Neural progenitor cell (in vitro differentiated cells): Measurements from ENCODE around the gene CCDC102B. TPM values are rescaled to one million over a fixed set of nuclear protein-coding genes. Genes with fewer than 3 reads are reported as not detected.

ENCODE experiments used
- DNase-seq: peaks from one replicate; pipeline ENCODE4 v3.0.0-alpha.2; 2016; ENCODE audit warnings: low spot score
- H2AFZ ChIP-seq: fragments of 200-600 bp; sonication (generic); replicated peaks from 2 replicates; pipeline ENCODE4 v1.6.1; 2016; ENCODE audit warnings: antibody characterized with exemption
- H3F3A ChIP-seq: fragments of 200-600 bp; sonication (generic); 2 replicates; pipeline ENCODE4 v1.6.1; 2016; ENCODE audit warnings: antibody characterized with exemption, low read depth
- H3K27ac ChIP-seq: fragments of 200-600 bp; sonication (generic); 2 replicates; pipeline ENCODE4 v1.5.1; 2016; ENCODE audit warnings: mild to moderate bottlenecking
- H3K27me3 ChIP-seq: fragments of 200-600 bp; sonication (generic); 2 replicates; pipeline ENCODE4 v1.6.1; 2016; ENCODE audit warnings: mild to moderate bottlenecking, moderate library complexity
- H3K36me3 ChIP-seq: fragments of 200-600 bp; sonication (generic); 2 replicates; pipeline ENCODE4 v1.5.1; 2016
- H3K4me1 ChIP-seq: fragments of 200-600 bp; sonication (generic); 2 replicates; pipeline ENCODE4 v1.6.1; 2016; ENCODE audit warnings: mixed run types
- H3K4me2 ChIP-seq: fragments of 200-600 bp; sonication (generic); 2 replicates; pipeline ENCODE4 v1.6.1; 2016
- H3K4me3 ChIP-seq: fragments of 200-600 bp; sonication (generic); 2 replicates; pipeline ENCODE4 v1.5.1; 2016
- H3K79me2 ChIP-seq: fragments of 200-600 bp; sonication (generic); 2 replicates; pipeline ENCODE4 v1.6.1; 2016; ENCODE audit warnings: low read depth
- H3K9ac ChIP-seq: fragments of 200-600 bp; sonication (generic); 2 replicates; pipeline ENCODE4 v1.6.1; 2016
- H3K9me3 ChIP-seq: fragments of 200-600 bp; sonication (generic); 2 replicates; pipeline ENCODE4 v1.5.1; 2016; ENCODE audit warnings: low read depth
- H4K20me1 ChIP-seq: fragments of 200-600 bp; sonication (generic); 2 replicates; pipeline ENCODE4 v1.6.1; 2016; ENCODE audit warnings: low read depth
- H3K27ac Mint-ChIP-seq: 3 replicates; pipeline ENCODE4 v1.8.0; 2021; ENCODE audit warnings: mixed read lengths
- H3K27me3 Mint-ChIP-seq: 2 replicates; pipeline ENCODE4 v1.8.0; 2022; ENCODE audit warnings: low read depth, mild to moderate bottlenecking, inconsistent platforms, moderate library complexity, mixed read lengths; ENCODE audit not compliant: insufficient read depth
- H3K36me3 Mint-ChIP-seq: 3 replicates; pipeline ENCODE4 v1.8.0; 2021; ENCODE audit warnings: mixed read lengths
- H3K4me1 Mint-ChIP-seq: 3 replicates; pipeline ENCODE4 v1.8.0; 2021; ENCODE audit warnings: mixed read lengths
- H3K4me3 Mint-ChIP-seq: 3 replicates; pipeline ENCODE4 v1.8.0; 2021; ENCODE audit warnings: mild to moderate bottlenecking, moderate library complexity, mixed read lengths
- H3K9me3 Mint-ChIP-seq: 3 replicates; pipeline ENCODE4 v1.8.0; 2020; ENCODE audit warnings: mixed read lengths
- EZH2 ChIP-seq: fragments of 200-600 bp; sonication (generic); IDR thresholded peaks from 2 replicates; pipeline ENCODE4 v1.6.1; 2017; ENCODE audit warnings: antibody characterized with exemption, mild to moderate bottlenecking, moderate library complexity
- EZH2phosphoT487 ChIP-seq: fragments of 200-600 bp; sonication (generic); IDR thresholded peaks from 2 replicates; pipeline ENCODE4 v1.6.1; 2017; ENCODE audit warnings: antibody characterized with exemption
- total RNA-seq: library from RNA; depleted of rRNA; stranded (reverse); fragments of >200 nt; gene quantifications from 2 replicates; pipeline ENCODE4 v1.2.3, GENCODE V29; 2015; ENCODE audit warnings: low replicate concordance
- TF ChIP-seq, protein P1 (sequence below): fragments of 200-600 bp; sonication (generic); IDR thresholded peaks from 2 replicates; pipeline ENCODE4 v1.5.1; 2017; ENCODE audit warnings: antibody characterized with exemption, mild to moderate bottlenecking

The CCDC102B gene
- total RNA-seq, 1 donor from 2014 or later, result 26.2 TPM

DNA sequence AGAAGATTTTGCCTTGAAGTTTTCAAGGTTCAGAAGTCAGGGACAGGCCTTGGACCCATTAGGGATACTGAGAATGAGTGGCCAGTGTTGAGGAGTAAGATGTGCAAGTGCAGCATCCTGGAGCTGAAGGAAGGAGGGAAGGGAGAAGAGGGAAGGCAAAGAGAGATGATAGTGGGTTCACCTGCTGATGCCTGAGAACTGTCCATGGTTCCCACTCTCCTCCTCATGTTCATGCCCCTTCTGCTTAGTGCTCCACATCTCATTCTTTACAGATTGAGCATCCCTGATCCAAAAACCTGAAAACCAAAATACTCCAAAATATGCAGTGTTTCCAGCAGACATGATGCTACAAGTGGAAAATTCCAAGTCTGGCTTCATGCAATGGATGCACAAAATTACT lies 137.8 kb downstream of the CCDC102B start:
- Histone ChIP-seq H2AFZ (no peak overlapping the region), H4K20me1 (no peaks in the 10 kb centered on the region), H3K9ac (no peak overlapping the region), H3K27ac (no peak overlapping the region), H3K79me2 (no peaks in the 10 kb centered on the region), H3K4me1 (no peaks in the 10 kb centered on the region), H3F3A (no peaks in the 10 kb centered on the region), H3K4me2 (no peak overlapping the region), H3K9me3 (no peaks in the 10 kb centered on the region), H3K27me3 (no peaks in the 10 kb centered on the region), H3K36me3 (no peaks in the 10 kb centered on the region), H3K4me3 (no peak overlapping the region)
- no peak for TF ChIP-seq EZH2phosphoT487
- TF ChIP-seq EZH2, result no peak
- TF ChIP-seq, protein P1, sequence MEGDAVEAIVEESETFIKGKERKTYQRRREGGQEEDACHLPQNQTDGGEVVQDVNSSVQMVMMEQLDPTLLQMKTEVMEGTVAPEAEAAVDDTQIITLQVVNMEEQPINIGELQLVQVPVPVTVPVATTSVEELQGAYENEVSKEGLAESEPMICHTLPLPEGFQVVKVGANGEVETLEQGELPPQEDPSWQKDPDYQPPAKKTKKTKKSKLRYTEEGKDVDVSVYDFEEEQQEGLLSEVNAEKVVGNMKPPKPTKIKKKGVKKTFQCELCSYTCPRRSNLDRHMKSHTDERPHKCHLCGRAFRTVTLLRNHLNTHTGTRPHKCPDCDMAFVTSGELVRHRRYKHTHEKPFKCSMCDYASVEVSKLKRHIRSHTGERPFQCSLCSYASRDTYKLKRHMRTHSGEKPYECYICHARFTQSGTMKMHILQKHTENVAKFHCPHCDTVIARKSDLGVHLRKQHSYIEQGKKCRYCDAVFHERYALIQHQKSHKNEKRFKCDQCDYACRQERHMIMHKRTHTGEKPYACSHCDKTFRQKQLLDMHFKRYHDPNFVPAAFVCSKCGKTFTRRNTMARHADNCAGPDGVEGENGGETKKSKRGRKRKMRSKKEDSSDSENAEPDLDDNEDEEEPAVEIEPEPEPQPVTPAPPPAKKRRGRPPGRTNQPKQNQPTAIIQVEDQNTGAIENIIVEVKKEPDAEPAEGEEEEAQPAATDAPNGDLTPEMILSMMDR, result no peak
- Mint-ChIP-seq H3K27me3 (no peaks in the 10 kb centered on the region), H3K4me3 (no peak overlapping the region), H3K36me3 (no peaks in the 10 kb centered on the region), H3K9me3 (no peaks in the 10 kb centered on the region), H3K27ac (no peak overlapping the region), H3K4me1 (no peaks in the 10 kb centered on the region)
- DNase-seq, result no peak

DNA sequence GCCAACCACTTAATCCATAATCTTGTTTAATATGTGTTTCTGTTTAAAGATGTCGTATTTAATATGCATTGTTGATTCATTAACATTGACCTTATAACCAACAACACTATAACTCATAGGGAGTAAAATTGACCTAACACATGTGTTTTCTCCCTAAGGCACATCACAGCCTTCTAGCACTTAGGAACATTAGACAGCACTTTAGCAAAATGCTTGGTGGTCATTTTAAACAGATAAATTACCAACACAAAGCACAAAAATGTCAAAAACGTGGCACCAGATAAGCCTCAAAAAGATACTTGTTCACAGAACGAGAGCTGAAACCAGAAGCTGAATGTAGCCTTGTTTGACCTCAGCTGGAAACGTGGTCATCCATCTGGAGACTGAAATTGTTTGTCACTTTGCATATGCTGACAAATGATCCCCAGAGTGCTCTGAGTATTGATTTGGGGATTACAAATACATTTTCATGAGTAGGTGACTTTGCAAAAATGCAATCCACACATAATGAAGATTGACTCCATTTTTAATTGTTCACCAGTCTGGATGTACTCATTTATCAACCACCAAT lies 139.2 kb downstream of the CCDC102B start:
- Histone ChIP-seq H4K20me1 (no peaks in the 10 kb centered on the region), H3K4me2 (no peak overlapping the region), H3K79me2 (no peaks in the 10 kb centered on the region), H3F3A (no peaks in the 10 kb centered on the region), H3K9ac (no peak overlapping the region), H2AFZ (no peak overlapping the region), H3K27ac (no peak overlapping the region), H3K9me3 (no peaks in the 10 kb centered on the region), H3K4me3 (no peak overlapping the region), H3K27me3 (no peaks in the 10 kb centered on the region), H3K4me1 (no peaks in the 10 kb centered on the region), H3K36me3 (no peaks in the 10 kb centered on the region)
- no peaks in the 10 kb centered on the region for H3K27me3 Mint-ChIP-seq
- H3K27ac Mint-ChIP-seq, result no peak overlapping the region
- TF ChIP-seq EZH2, result no peak
- no peak for TF ChIP-seq EZH2phosphoT487
- TF ChIP-seq, protein P1, result no peak
- H3K36me3 Mint-ChIP-seq, result no peaks in the 10 kb centered on the region
- no peaks in the 10 kb centered on the region for H3K9me3 Mint-ChIP-seq
- H3K4me3 Mint-ChIP-seq, result no peak overlapping the region
- DNase-seq, result no peak
- H3K4me1 Mint-ChIP-seq, result peaks cover 1% of the 10 kb centered on the region

DNA sequence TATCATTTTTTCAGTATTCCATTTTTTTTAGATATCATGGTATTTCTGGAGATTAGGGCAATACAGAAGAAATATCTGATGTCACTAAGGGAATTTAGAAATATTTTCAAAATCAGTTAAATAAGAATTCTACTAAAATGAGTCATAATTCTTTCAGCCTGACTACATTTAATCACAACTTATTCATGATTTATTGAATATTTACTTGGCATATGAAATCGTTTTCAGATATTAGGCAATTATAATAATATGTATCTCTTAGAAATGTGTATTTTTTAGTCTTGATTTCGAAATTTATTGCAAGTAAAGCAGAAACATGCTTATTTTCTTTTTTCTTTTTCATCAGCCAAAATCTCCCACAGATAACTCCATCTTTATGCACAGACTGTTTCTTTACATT lies 142.2 kb downstream of the CCDC102B start:
- Histone ChIP-seq H3K36me3 (no peaks in the 10 kb centered on the region), H3K27ac (no peak overlapping the region), H3K9ac (no peak overlapping the region), H3K4me3 (no peak overlapping the region), H3K27me3 (no peaks in the 10 kb centered on the region), H3K4me2 (no peak overlapping the region), H3K79me2 (no peaks in the 10 kb centered on the region), H2AFZ (no peak overlapping the region), H4K20me1 (no peaks in the 10 kb centered on the region), H3K9me3 (no peaks in the 10 kb centered on the region), H3K4me1 (peaks cover 10% of the 10 kb centered on the region), H3F3A (no peaks in the 10 kb centered on the region)
- H3K27me3 Mint-ChIP-seq, result no peaks in the 10 kb centered on the region
- no peak for DNase-seq
- TF ChIP-seq EZH2 (no peak), EZH2phosphoT487 (no peak)
- TF ChIP-seq, protein P1, result no peak
- H3K27ac Mint-ChIP-seq, result no peak overlapping the region
- H3K36me3 Mint-ChIP-seq, result no peaks in the 10 kb centered on the region
- no peaks in the 10 kb centered on the region for H3K9me3 Mint-ChIP-seq
- peaks cover 3% of the 10 kb centered on the region for H3K4me1 Mint-ChIP-seq
- no peak overlapping the region for H3K4me3 Mint-ChIP-seq
